Ishikawa (cell line): ENCODE results near the gene FCHSD2.

ENCODE experiments used
- CEBPB ChIP-seq: IDR thresholded peaks from 2 replicates; pipeline ENCODE4 v1.6.1; 2012
- CREB1 ChIP-seq: IDR thresholded peaks from 2 replicates; pipeline ENCODE4 v1.6.1; 2012; ENCODE audit warnings: low read depth
- EGR1 ChIP-seq: IDR thresholded peaks from 2 replicates; pipeline ENCODE4 v1.6.1; 2012
- EP300 ChIP-seq: IDR thresholded peaks from 2 replicates; pipeline ENCODE4 v1.6.1; 2012; ENCODE audit warnings: borderline replicate concordance
- FOXM1 ChIP-seq: IDR thresholded peaks from 2 replicates; pipeline ENCODE4 v1.6.1; 2012; ENCODE audit warnings: low read depth, borderline replicate concordance
- MAX ChIP-seq: IDR thresholded peaks from 2 replicates; pipeline ENCODE4 v1.6.1; 2012
- NFIC ChIP-seq: IDR thresholded peaks from 2 replicates; pipeline ENCODE4 v1.6.1; 2012
- RAD21 ChIP-seq: IDR thresholded peaks from 2 replicates; pipeline ENCODE4 v1.6.1; 2012; ENCODE audit warnings: low read depth
- REST ChIP-seq: IDR thresholded peaks from 2 replicates; pipeline ENCODE4 v1.6.1; 2012; ENCODE audit warnings: low read depth, mild to moderate bottlenecking
- TAF1 ChIP-seq: IDR thresholded peaks from 2 replicates; pipeline ENCODE4 v1.6.1; 2012; ENCODE audit warnings: low read depth, mild to moderate bottlenecking
- TCF12 ChIP-seq: IDR thresholded peaks from 2 replicates; pipeline ENCODE4 v1.6.1; 2012; ENCODE audit warnings: low read depth
- TEAD4 ChIP-seq: IDR thresholded peaks from 2 replicates; pipeline ENCODE4 v1.6.1; 2012
- USF1 ChIP-seq: IDR thresholded peaks from 2 replicates; pipeline ENCODE4 v1.6.1; 2012
- YY1 ChIP-seq: IDR thresholded peaks from 2 replicates; pipeline ENCODE4 v1.6.1; 2012; ENCODE audit warnings: low read depth
- ZBTB7A ChIP-seq: IDR thresholded peaks from 2 replicates; pipeline ENCODE4 v1.6.1; 2012; ENCODE audit warnings: low read depth

The FCHSD2 gene

GRCh38 chr11:72920001-72920400, 222.1 kb downstream of the FCHSD2 start:
- no peak for TF ChIP-seq CEBPB
- TF ChIP-seq EGR1: no peak
- TF ChIP-seq NFIC: no peak
- TF ChIP-seq RAD21: no peak
- no peak for TF ChIP-seq REST
- no peak for TF ChIP-seq MAX
- no peak for TF ChIP-seq CREB1

GRCh38 chr11:72918851-72919250, 223.3 kb downstream of the FCHSD2 start:
- no peak for TF ChIP-seq EGR1
- TF ChIP-seq CEBPB: no peak
- TF ChIP-seq NFIC: no peak
- no peak for TF ChIP-seq MAX
- no peak for TF ChIP-seq TEAD4

GRCh38 chr11:72912253-72912652, 229.9 kb downstream of the FCHSD2 start:
- TF ChIP-seq TEAD4 (no peak), MAX (no peak), CREB1 (no peak), EGR1 (no peak), RAD21 (no peak), CEBPB (no peak), FOXM1 (no peak), TCF12 (no peak), REST (no peak), ZBTB7A (no peak), TAF1 (no peak), USF1 (no peak), YY1 (no peak), EP300 (no peak), NFIC (no peak)

GRCh38 chr11:72908032-72908676, 234.0 kb downstream of the FCHSD2 start:
- TF ChIP-seq EP300: no peak
- no peak for TF ChIP-seq TCF12
- TF ChIP-seq YY1: no peak
- TF ChIP-seq EGR1: no peak
- TF ChIP-seq REST: no peak
- no peak for TF ChIP-seq FOXM1
- no peak for TF ChIP-seq CREB1
- TF ChIP-seq USF1: no peak
- no peak for TF ChIP-seq CEBPB
- no peak for TF ChIP-seq TEAD4
- no peak for TF ChIP-seq NFIC
- TF ChIP-seq RAD21: no peak
- no peak for TF ChIP-seq ZBTB7A
